Chondrocyte (in vitro differentiated cells): ENCODE results near the gene SLC35D2. TPM values are rescaled to one million over a fixed set of nuclear protein-coding genes. Genes with fewer than 3 reads are reported as not detected.

Source experiments
- DNase-seq: peaks from one replicate; pipeline ENCODE4 v3.0.0; 2021; ENCODE audit warnings: mixed read lengths, low spot score
- H3K27ac Mint-ChIP-seq: one replicate; pipeline ENCODE4 v1.8.0; 2021; ENCODE audit warnings: mild to moderate bottlenecking, moderate library complexity, mixed read lengths; ENCODE audit not compliant: unreplicated experiment
- H3K27me3 Mint-ChIP-seq: 2 replicates; pipeline ENCODE4 v1.8.0; 2021; ENCODE audit warnings: low read depth, mixed read lengths
- H3K36me3 Mint-ChIP-seq: 2 replicates; pipeline ENCODE4 v1.8.0; 2021; ENCODE audit warnings: low read depth, mixed read lengths
- H3K4me1 Mint-ChIP-seq: 2 replicates; pipeline ENCODE4 v1.8.0; 2021; ENCODE audit warnings: low read depth, mild to moderate bottlenecking, mixed read lengths
- H3K4me3 Mint-ChIP-seq: one replicate; pipeline ENCODE4 v1.8.0; 2021; ENCODE audit warnings: mild to moderate bottlenecking, moderate library complexity, mixed read lengths; ENCODE audit not compliant: unreplicated experiment
- H3K9me3 Mint-ChIP-seq: 2 replicates; pipeline ENCODE4 v1.8.0; 2021; ENCODE audit warnings: low read depth, mixed read lengths
- CTCF ChIP-seq: fragments of 200-600 bp; sonication (generic); IDR thresholded peaks from 2 replicates; pipeline ENCODE4 v1.5.0; 2021; ENCODE audit warnings: antibody characterized with exemption, mild to moderate bottlenecking, moderate library complexity
- total RNA-seq: library from RNA; stranded (reverse); gene quantifications from 3 replicates; pipeline ENCODE4 v1.2.1, GENCODE V29; 2021

Gene SLC35D2
- total RNA-seq, 1 donor from 2014 or later: 13.0 TPM

GRCh38 chr9:96399325-96399633 is 15.8 kb upstream of the SLC35D2 start:
- H3K4me3 Mint-ChIP-seq: no peak overlapping the region
- peaks cover 5% of the 10 kb centered on the region for H3K4me1 Mint-ChIP-seq
- H3K27ac Mint-ChIP-seq: no peak overlapping the region
- H3K27me3 Mint-ChIP-seq: no peaks in the 10 kb centered on the region
- peaks cover 10% of the 10 kb centered on the region for H3K9me3 Mint-ChIP-seq
- DNase-seq: no peak
- no peak for TF ChIP-seq CTCF
- H3K36me3 Mint-ChIP-seq: peaks cover 5% of the 10 kb centered on the region

- no peak for DNase-seq
- Mint-ChIP-seq H3K4me3 (no peak overlapping the region), H3K9me3 (peaks cover 10% of the 10 kb centered on the region), H3K27me3 (no peaks in the 10 kb centered on the region), H3K4me1 (peaks cover 5% of the 10 kb centered on the region), H3K36me3 (peaks cover 5% of the 10 kb centered on the region), H3K27ac (no peak overlapping the region)
- TF ChIP-seq CTCF: no peak
Measured at GRCh38 chr9:96398582-96399324, 15.2 kb upstream of the SLC35D2 start.

GRCh38 chr9:96395964-96396363 is 12.5 kb upstream of the SLC35D2 start:
- peaks cover 5% of the 10 kb centered on the region for H3K36me3 Mint-ChIP-seq
- no peak for DNase-seq
- peak overlapping the region; percentile 59 for H3K27ac Mint-ChIP-seq
- TF ChIP-seq CTCF: no peak
- no peak overlapping the region for H3K4me3 Mint-ChIP-seq
- H3K4me1 Mint-ChIP-seq: peaks cover 5% of the 10 kb centered on the region
- no peaks in the 10 kb centered on the region for H3K27me3 Mint-ChIP-seq
- peaks cover 10% of the 10 kb centered on the region for H3K9me3 Mint-ChIP-seq

- DNase-seq: no peak
- Mint-ChIP-seq H3K4me3 (no peak overlapping the region), H3K4me1 (peaks cover 5% of the 10 kb centered on the region), H3K27ac (no peak overlapping the region), H3K27me3 (no peaks in the 10 kb centered on the region), H3K9me3 (peaks cover 4% of the 10 kb centered on the region), H3K36me3 (peaks cover 1% of the 10 kb centered on the region)
- TF ChIP-seq CTCF: no peak
Measured at GRCh38 chr9:96394832-96395496, 11.5 kb upstream of the SLC35D2 start.

- no peak overlapping the region for H3K27ac Mint-ChIP-seq
- H3K27me3 Mint-ChIP-seq: no peaks in the 10 kb centered on the region
- no peaks in the 10 kb centered on the region for H3K36me3 Mint-ChIP-seq
- no peak overlapping the region for H3K4me3 Mint-ChIP-seq
- no peaks in the 10 kb centered on the region for H3K9me3 Mint-ChIP-seq
- no peaks in the 10 kb centered on the region for H3K4me1 Mint-ChIP-seq
- no peak for TF ChIP-seq CTCF
- no peak for DNase-seq
Measured at GRCh38 chr9:96392263-96392662, 8.8 kb upstream of the SLC35D2 start.
